Measurements from ENCODE around the gene EYS.

GRCh38 chr6:65707126-65707826 is at the start of gene EYS:
- TF ChIP-seq, protein P1, sequence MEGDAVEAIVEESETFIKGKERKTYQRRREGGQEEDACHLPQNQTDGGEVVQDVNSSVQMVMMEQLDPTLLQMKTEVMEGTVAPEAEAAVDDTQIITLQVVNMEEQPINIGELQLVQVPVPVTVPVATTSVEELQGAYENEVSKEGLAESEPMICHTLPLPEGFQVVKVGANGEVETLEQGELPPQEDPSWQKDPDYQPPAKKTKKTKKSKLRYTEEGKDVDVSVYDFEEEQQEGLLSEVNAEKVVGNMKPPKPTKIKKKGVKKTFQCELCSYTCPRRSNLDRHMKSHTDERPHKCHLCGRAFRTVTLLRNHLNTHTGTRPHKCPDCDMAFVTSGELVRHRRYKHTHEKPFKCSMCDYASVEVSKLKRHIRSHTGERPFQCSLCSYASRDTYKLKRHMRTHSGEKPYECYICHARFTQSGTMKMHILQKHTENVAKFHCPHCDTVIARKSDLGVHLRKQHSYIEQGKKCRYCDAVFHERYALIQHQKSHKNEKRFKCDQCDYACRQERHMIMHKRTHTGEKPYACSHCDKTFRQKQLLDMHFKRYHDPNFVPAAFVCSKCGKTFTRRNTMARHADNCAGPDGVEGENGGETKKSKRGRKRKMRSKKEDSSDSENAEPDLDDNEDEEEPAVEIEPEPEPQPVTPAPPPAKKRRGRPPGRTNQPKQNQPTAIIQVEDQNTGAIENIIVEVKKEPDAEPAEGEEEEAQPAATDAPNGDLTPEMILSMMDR (IDR thresholded peaks at IDR 0.05; ENCODE audit: low read depth, low read length): no peak
- TF ChIP-seq POLR2A (IDR thresholded peaks at IDR 0.05; ENCODE audit: extremely low read depth, insufficient read length): no peak
